Adrenal gland (tissue), 12 donors: ENCODE results near the gene RTF1. TPM values are rescaled to one million over a fixed set of nuclear protein-coding genes. Genes with fewer than 3 reads are reported as not detected.

ENCODE experiments used
- DNase-seq, 7 donors: peaks; one replicate each; pipeline ENCODE4 v3.0.0-alpha.2; 2019 to 2020
- H3K27ac ChIP-seq, 5 donors: fragments of 200-600 bp; sonication (generic) in 4 of 5; 1 replicate in 3 of 5; 2 replicates in 2 of 5; pipeline versions ENCODE4 v1.5.1 to v1.8.0; 2016 to 2020; ENCODE audit warnings: mild to moderate bottlenecking in 1 of 5
- H3K27me3 ChIP-seq: fragments of 200-600 bp; 2 replicates; pipeline ENCODE4 v1.8.0; 2021
- H3K36me3 ChIP-seq, 2 donors: fragments of 200-600 bp; replicated peaks in 1 of 2; 1 replicate in 1 of 2; 2 replicates in 1 of 2; pipeline versions ENCODE4 v1.5.1 to v1.8.0; 2018 to 2022
- H3K4me1 ChIP-seq, 2 donors: fragments of 200-600 bp; replicated peaks in 1 of 2; 1 replicate in 1 of 2; 2 replicates in 1 of 2; pipeline versions ENCODE4 v1.5.1 to v1.8.0; 2018 to 2021
- H3K4me3 ChIP-seq, 4 donors: fragments of 200-600 bp; sonication (generic) in 3 of 4; one replicate each; pipeline ENCODE4 v1.5.1; 2016 to 2018
- H3K9me3 ChIP-seq, 3 donors: fragments of 200-600 bp; sonication (generic) in 1 of 3; replicated peaks in 1 of 3; 1 replicate in 2 of 3; 2 replicates in 1 of 3; pipeline versions ENCODE4 v1.5.1 to v1.8.0; 2016 to 2021
- POLR2A ChIP-seq, 2 donors: fragments of 450-650 bp; IDR thresholded peaks; one replicate each; pipeline ENCODE4 v1.6.1; 2017; ENCODE audit warnings: antibody characterized with exemption in 2 of 2, mild to moderate bottlenecking in 2 of 2, moderate library complexity in 1 of 2
- WGBS, 4 donors: extraction: QIAGEN DNeasy Blood & Tissue Kit in 2 of 4; methylation state at CpG; one replicate each; pipeline versions ENCODE4 v1.1.5 to v1.1.7; 2013 to 2017; 5-methylcytosine and 5-hydroxymethylcytosine counted together
- intact Hi-C, 2 donors: fragments of 100-400 bp; cut with DNase I; formaldehyde crosslinking; loops; one replicate each; pipeline versions ENCODE4 v1.14.1 to v1.15.0; 2022 to 2023
- polyA plus RNA-seq, 3 donors: library from polyadenylated mRNA; stranded (reverse); fragments of 200-250 nt in 2 of 3; fragments of 350-450 nt in 1 of 3; fragmentation: Illumina TruSeq in 1 of 3; extraction: RNeasy Lipid Tissue Mini Kit (QIAGEN cat#74804) in 1 of 3; gene quantifications; one replicate each; pipeline ENCODE4 v1.2.3, GENCODE V29; 2013 to 2014
- total RNA-seq, 9 donors: library from RNA; depleted of rRNA in 4 of 9; stranded (reverse); fragments of >200 nt in 4 of 9; fragments of 120-200 nt in 1 of 9; fragmentation: NEBNext Ultra II Directional in 1 of 9; extraction: Animal tissue kit (Norgen Biotek cat#: 25700) in 1 of 9; gene quantifications; one replicate each; pipeline versions ENCODE4 v1.1.0 to v1.2.4, GENCODE V29; 2013 to 2023
- TF ChIP-seq, protein P1 (sequence below), 6 experiments: fragments of 450-650 bp in 4 of 6; fragments of 200-600 bp in 2 of 6; sonication (generic) in 1 of 6; IDR thresholded peaks; 1 replicate in 5 of 6; 2 replicates in 1 of 6; pipeline versions ENCODE4 v1.5.1 to v1.8.0; 2016 to 2021; ENCODE audit warnings: antibody characterized with exemption in 6 of 6, mild to moderate bottlenecking in 2 of 6, moderate library complexity in 1 of 6
- donor health status: healthy with polysubstance abuse.
- donor health status: Bipolar disorder and iron deficiency.
- donor health status: DM: yes; HTN: yes; CAD: no.
- donor health status: DM: no; HTN: no; CAD: no.
- donor health status: DM: no; HTN: no; CAD: no.
- donor health status: DM: yes; HTN: yes; CAD: no.

RTF1 gene
- total and polyA plus RNA-seq, 12 donors, result 24.0 to 53.7 (median 39.2) TPM

GRCh38 chr15:41492597-41493204 lies 75.8 kb downstream of the RTF1 start:
- intact Hi-C loops, result no loop called here

GRCh38 chr15:41493205-41493901 lies 76.5 kb downstream of the RTF1 start, which contains the start of gene ITPKA:
ITPKA (plus strand) TSS chr15:41493874; CDS start chr15:41493928, 54 bp downstream.
- H3K36me3 ChIP-seq, result no peaks in the 10 kb centered on the region
- no peaks in the 10 kb centered on the region for H3K9me3 ChIP-seq
- intact Hi-C loops, result no loop called here
- 0 to 1% (median 0%) methylated on average over 4 to 60 of the region's 60 CpGs for WGBS, 4 donors
- H3K4me3 ChIP-seq, result peak within 1 kb of the TSS in 2 of 4 donors; percentile 47 to 84
- peak within 1 kb of the TSS; percentile 38 to 91 (median 84) for H3K27ac ChIP-seq
- peak; percentile 87 to 94 (median 92) for DNase-seq
- no peaks in the 10 kb centered on the region for H3K27me3 ChIP-seq
- TF ChIP-seq, protein P1, sequence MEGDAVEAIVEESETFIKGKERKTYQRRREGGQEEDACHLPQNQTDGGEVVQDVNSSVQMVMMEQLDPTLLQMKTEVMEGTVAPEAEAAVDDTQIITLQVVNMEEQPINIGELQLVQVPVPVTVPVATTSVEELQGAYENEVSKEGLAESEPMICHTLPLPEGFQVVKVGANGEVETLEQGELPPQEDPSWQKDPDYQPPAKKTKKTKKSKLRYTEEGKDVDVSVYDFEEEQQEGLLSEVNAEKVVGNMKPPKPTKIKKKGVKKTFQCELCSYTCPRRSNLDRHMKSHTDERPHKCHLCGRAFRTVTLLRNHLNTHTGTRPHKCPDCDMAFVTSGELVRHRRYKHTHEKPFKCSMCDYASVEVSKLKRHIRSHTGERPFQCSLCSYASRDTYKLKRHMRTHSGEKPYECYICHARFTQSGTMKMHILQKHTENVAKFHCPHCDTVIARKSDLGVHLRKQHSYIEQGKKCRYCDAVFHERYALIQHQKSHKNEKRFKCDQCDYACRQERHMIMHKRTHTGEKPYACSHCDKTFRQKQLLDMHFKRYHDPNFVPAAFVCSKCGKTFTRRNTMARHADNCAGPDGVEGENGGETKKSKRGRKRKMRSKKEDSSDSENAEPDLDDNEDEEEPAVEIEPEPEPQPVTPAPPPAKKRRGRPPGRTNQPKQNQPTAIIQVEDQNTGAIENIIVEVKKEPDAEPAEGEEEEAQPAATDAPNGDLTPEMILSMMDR (IDR thresholded peaks at IDR 0.05), result no peak
- peak in 1 of 2 donors; percentile 56 for TF ChIP-seq POLR2A (IDR thresholded peaks at IDR 0.05)
- peaks cover 18 to 31% of the 10 kb centered on the region in 2 donors for H3K4me1 ChIP-seq

More at GRCh38 chr15:41492597-41493204, 75.8 kb downstream of the RTF1 start:
- peaks cover 18 to 31% of the 10 kb centered on the region in 2 donors for H3K4me1 ChIP-seq
- no peaks in the 10 kb centered on the region for H3K36me3 ChIP-seq
- DNase-seq, result peak in 1 of 7 donors; percentile 23
- 4 to 9% (median 6%) methylated on average over 14 to 15 of the region's 15 CpGs for WGBS, 4 donors
- H3K27ac ChIP-seq, result peak overlapping the region in 3 of 5 donors; percentile 84 to 91 (median 84)
- H3K9me3 ChIP-seq, result no peaks in the 10 kb centered on the region
- no peaks in the 10 kb centered on the region for H3K27me3 ChIP-seq
- no peak for TF ChIP-seq POLR2A (IDR thresholded peaks at IDR 0.05)
- TF ChIP-seq, protein P1 (IDR thresholded peaks at IDR 0.05), result no peak
- peak overlapping the region in 2 of 4 donors; percentile 47 to 84 for H3K4me3 ChIP-seq

GRCh38 chr15:41493902-41494189 lies 77.0 kb downstream of the RTF1 start:
- peaks cover 18 to 31% of the 10 kb centered on the region in 2 donors for H3K4me1 ChIP-seq
- TF ChIP-seq POLR2A (IDR thresholded peaks at IDR 0.05), result no peak
- TF ChIP-seq, protein P1 (IDR thresholded peaks at IDR 0.05), result no peak
- no peaks in the 10 kb centered on the region for H3K36me3 ChIP-seq
- intact Hi-C loops, result no loop called here
- peak overlapping the region in 1 of 5 donors; percentile 91 for H3K27ac ChIP-seq
- no peaks in the 10 kb centered on the region for H3K27me3 ChIP-seq
- 0 to 1% (median 0%) methylated on average over 3 to 41 of the region's 41 CpGs; no CpG with 5 or more reads in 1 of the 4 donors for WGBS, 4 donors
- no peak for DNase-seq
- no peaks in the 10 kb centered on the region for H3K9me3 ChIP-seq
- peak overlapping the region in 2 of 4 donors; percentile 27 to 84 for H3K4me3 ChIP-seq

- WGBS, 4 donors, result 0 to 8% (median 3%) methylated on average over 2 to 77 of the region's 77 CpGs
- H3K27me3 ChIP-seq, result no peaks in the 10 kb centered on the region
- peak; percentile 39 to 58 (median 44) for DNase-seq
Observed at GRCh38 chr15:41494190-41494921, 77.5 kb downstream of the RTF1 start.

More at GRCh38 chr15:41494190-41494921, 77.5 kb downstream of the RTF1 start:
- peak overlapping the region in 1 of 5 donors; percentile 91 for H3K27ac ChIP-seq
- H3K36me3 ChIP-seq, result no peaks in the 10 kb centered on the region
- H3K9me3 ChIP-seq, result no peaks in the 10 kb centered on the region
- H3K4me3 ChIP-seq, result peak overlapping the region in 2 of 4 donors; percentile 27 to 84
- H3K4me1 ChIP-seq, result peaks cover 18 to 31% of the 10 kb centered on the region in 2 donors
- TF ChIP-seq, protein P1 (IDR thresholded peaks at IDR 0.05), result no peak
- TF ChIP-seq POLR2A (IDR thresholded peaks at IDR 0.05), result no peak
- intact Hi-C loops, result no loop called here
